Mesenchymal stem cell (in vitro differentiated cells and primary cell): Measurements from ENCODE around the gene GPR107.
A peak's percentile ranks its signal among the peaks of the same experiment; 100 is the strongest.

Experiments
- DNase-seq: peaks from one replicate; pipeline ENCODE4 v3.0.0-alpha.2; 2013
- H2AFZ ChIP-seq: one replicate; pipeline ENCODE4 v1.6.1; 2013; ENCODE audit warnings: low read depth, mild to moderate bottlenecking, control low read depth, inconsistent platforms, low read length, moderate library complexity
- H2AK5ac ChIP-seq: 2 replicates; pipeline ENCODE4 v1.6.1; 2013; ENCODE audit warnings: low read length, moderate library complexity, mild to moderate bottlenecking, inconsistent platforms; ENCODE audit not compliant: severe bottlenecking
- H2BK120ac ChIP-seq: one replicate; pipeline ENCODE4 v1.6.1; 2013; ENCODE audit warnings: low read depth, mild to moderate bottlenecking, inconsistent platforms, low read length, moderate library complexity
- H2BK12ac ChIP-seq, 2 experiments: one replicate each; pipeline ENCODE4 v1.6.1; 2013; ENCODE audit warnings: inconsistent platforms in 2 of 2, low read length in 2 of 2, mild to moderate bottlenecking in 2 of 2, moderate library complexity in 2 of 2, control low read depth in 1 of 2
- H2BK15ac ChIP-seq: one replicate; pipeline ENCODE4 v1.6.1; 2013; ENCODE audit warnings: mild to moderate bottlenecking, low read depth, inconsistent platforms; ENCODE audit not compliant: poor library complexity, severe bottlenecking
- H2BK5ac ChIP-seq: 2 replicates; pipeline ENCODE4 v1.6.1; 2013; ENCODE audit warnings: low read depth, mild to moderate bottlenecking, low read length, control low read depth, inconsistent platforms; ENCODE audit not compliant: poor library complexity, severe bottlenecking
- H3K14ac ChIP-seq, 2 experiments: one replicate each; pipeline ENCODE4 v1.6.1; 2013; ENCODE audit warnings: inconsistent platforms in 2 of 2, low read length in 2 of 2, control low read depth in 1 of 2, mild to moderate bottlenecking in 1 of 2, moderate library complexity in 1 of 2
- H3K18ac ChIP-seq, 2 experiments: one replicate each; pipeline ENCODE4 v1.6.1; 2013; ENCODE audit warnings: inconsistent platforms in 2 of 2, low read length in 2 of 2, control low read depth in 1 of 2, low read depth in 1 of 2, mild to moderate bottlenecking in 1 of 2
- H3K23ac ChIP-seq, 2 experiments: one replicate each; pipeline ENCODE4 v1.6.1; 2013; ENCODE audit warnings: inconsistent platforms in 2 of 2, low read length in 2 of 2, mild to moderate bottlenecking in 2 of 2, moderate library complexity in 2 of 2, control low read depth in 1 of 2
- H3K27ac ChIP-seq: 2 replicates; pipeline ENCODE4 v1.5.1; 2013; ENCODE audit warnings: mild to moderate bottlenecking, moderate library complexity, low read length, control low read depth, inconsistent platforms; ENCODE audit not compliant: poor library complexity, severe bottlenecking
- H3K27me3 ChIP-seq, 2 experiments: 2 replicates each; pipeline versions ENCODE4 v1.6.1 to v1.7.0; 2013; ENCODE audit warnings: low read length in 2 of 2, mild to moderate bottlenecking in 2 of 2, moderate library complexity in 2 of 2, control low read depth in 1 of 2, inconsistent platforms in 1 of 2; ENCODE audit not compliant: control insufficient read depth in 1 of 2, insufficient read depth in 1 of 2
- H3K36me3 ChIP-seq, 2 experiments: 2 replicates each; pipeline versions ENCODE4 v1.6.1 to v1.7.0; 2013; ENCODE audit warnings: low read length in 2 of 2, control low read depth in 1 of 2, inconsistent platforms in 1 of 2, low read depth in 1 of 2, mild to moderate bottlenecking in 1 of 2; ENCODE audit not compliant: insufficient read depth in 2 of 2, control insufficient read depth in 1 of 2
- H3K4ac ChIP-seq, 2 experiments: one replicate each; pipeline ENCODE4 v1.6.1; 2013; ENCODE audit warnings: inconsistent platforms in 2 of 2, low read length in 2 of 2, mild to moderate bottlenecking in 2 of 2, moderate library complexity in 2 of 2, control low read depth in 1 of 2, low read depth in 1 of 2
- H3K4me1 ChIP-seq: 2 replicates; pipeline ENCODE4 v1.6.1; 2013; ENCODE audit warnings: low read depth, low read length, control low read depth; ENCODE audit not compliant: control insufficient read depth, insufficient read depth
- H3K4me2 ChIP-seq: 2 replicates; pipeline ENCODE4 v1.6.1; 2013; ENCODE audit warnings: low read length, mild to moderate bottlenecking, inconsistent platforms; ENCODE audit not compliant: poor library complexity, severe bottlenecking
- H3K4me3 ChIP-seq, 2 experiments: 2 replicates each; pipeline versions ENCODE4 v1.5.1 to v1.7.0; 2013; ENCODE audit warnings: low read length in 2 of 2, mild to moderate bottlenecking in 2 of 2, control low read depth in 1 of 2, low read depth in 1 of 2; ENCODE audit not compliant: insufficient read depth in 1 of 2
- H3K79me1 ChIP-seq: replicated peaks from 2 replicates; pipeline ENCODE4 v1.6.1; 2013; ENCODE audit warnings: mild to moderate bottlenecking, control low read depth, low read length, inconsistent platforms; ENCODE audit not compliant: poor library complexity, severe bottlenecking
- H3K9ac ChIP-seq: 2 replicates; pipeline ENCODE4 v1.7.0; 2013; ENCODE audit warnings: mild to moderate bottlenecking, low read length, moderate library complexity
- H3K9me3 ChIP-seq: 2 replicates; pipeline ENCODE4 v1.7.0; 2013; ENCODE audit warnings: mild to moderate bottlenecking, low read length; ENCODE audit not compliant: control insufficient read depth
- H4K8ac ChIP-seq: one replicate; pipeline ENCODE4 v1.6.1; 2013; ENCODE audit warnings: inconsistent platforms, mild to moderate bottlenecking, low read length, moderate library complexity
- H4K91ac ChIP-seq: one replicate; pipeline ENCODE4 v1.6.1; 2013; ENCODE audit warnings: mild to moderate bottlenecking, low read length, inconsistent platforms
- WGBS: methylation state at CpG from one replicate; pipeline ENCODE4 v1.1.7; 2013; ENCODE audit warnings: mixed read lengths; 5-methylcytosine and 5-hydroxymethylcytosine counted together

Gene GPR107

GRCh38 chr9:130110166-130110565 is 56.5 kb downstream of the GPR107 start:
- Histone ChIP-seq H3K9me3 (no peaks in the 10 kb centered on the region), H4K91ac (no peak overlapping the region), H2AK5ac (no peak overlapping the region), H3K14ac (no peak overlapping the region), H2BK15ac (no peak overlapping the region), H3K18ac (no peak overlapping the region), H3K4ac (no peak overlapping the region), H3K79me1 (peaks cover 7% of the 10 kb centered on the region), H3K4me2 (no peak overlapping the region), H3K9ac (peak overlapping the region; percentile 16), H3K27ac (no peak overlapping the region), H2BK5ac (no peak overlapping the region), H3K4me1 (peaks cover 8% of the 10 kb centered on the region), H3K23ac (no peak overlapping the region), H3K36me3 (peaks cover 29 to 68% of the 10 kb centered on the region in 2 experiments), H2AFZ (no peak overlapping the region), H4K8ac (no peak overlapping the region), H3K4me3 (no peak overlapping the region), H3K27me3 (no peaks in the 10 kb centered on the region), H2BK120ac (no peak overlapping the region), H2BK12ac (no peak overlapping the region)
- DNase-seq: no peak
- WGBS: 88% methylated on average over 5 of the region's 5 CpGs

- H3K4ac ChIP-seq: no peak overlapping the region
- peak overlapping the region in 1 of 2 experiments; percentile 63 for H3K18ac ChIP-seq
- no peak overlapping the region for H3K4me2 ChIP-seq
- H3K4me1 ChIP-seq: peaks cover 8% of the 10 kb centered on the region
- H4K8ac ChIP-seq: no peak overlapping the region
- H4K91ac ChIP-seq: no peak overlapping the region
- no peak overlapping the region for H2BK12ac ChIP-seq
- no peak overlapping the region for H2AFZ ChIP-seq
- peaks cover 7% of the 10 kb centered on the region for H3K79me1 ChIP-seq
- no peak overlapping the region for H3K14ac ChIP-seq
- WGBS: 80% methylated on average over 7 of the region's 7 CpGs
- no peaks in the 10 kb centered on the region for H3K9me3 ChIP-seq
- peaks cover 28 to 65% of the 10 kb centered on the region in 2 experiments for H3K36me3 ChIP-seq
- H3K4me3 ChIP-seq: no peak overlapping the region
- no peaks in the 10 kb centered on the region for H3K27me3 ChIP-seq
- peak overlapping the region; percentile 16 for H3K9ac ChIP-seq
- H3K27ac ChIP-seq: peak overlapping the region; percentile 24
- DNase-seq: peak; percentile 38
- H2BK15ac ChIP-seq: no peak overlapping the region
- no peak overlapping the region for H2BK120ac ChIP-seq
- H3K23ac ChIP-seq: no peak overlapping the region
- H2AK5ac ChIP-seq: no peak overlapping the region
- H2BK5ac ChIP-seq: no peak overlapping the region
These were observed 56.9 kb downstream of the GPR107 start for GRCh38 chr9:130110596-130111021.

GRCh38 chr9:130111786-130112537 is 58.3 kb downstream of the GPR107 start:
- H2BK120ac ChIP-seq: no peak overlapping the region
- no peak overlapping the region for H3K4ac ChIP-seq
- no peak overlapping the region for H3K27ac ChIP-seq
- H3K36me3 ChIP-seq: peaks cover 27 to 64% of the 10 kb centered on the region in 2 experiments
- H3K4me2 ChIP-seq: no peak overlapping the region
- no peaks in the 10 kb centered on the region for H3K9me3 ChIP-seq
- peaks cover 8% of the 10 kb centered on the region for H3K4me1 ChIP-seq
- no peaks in the 10 kb centered on the region for H3K27me3 ChIP-seq
- H4K8ac ChIP-seq: no peak overlapping the region
- H3K79me1 ChIP-seq: peaks cover 7% of the 10 kb centered on the region
- no peak overlapping the region for H2BK15ac ChIP-seq
- no peak overlapping the region for H3K4me3 ChIP-seq
- no peak for DNase-seq
- H3K9ac ChIP-seq: no peak overlapping the region
- no peak overlapping the region for H3K14ac ChIP-seq
- H3K18ac ChIP-seq: no peak overlapping the region
- H2BK12ac ChIP-seq: no peak overlapping the region
- H3K23ac ChIP-seq: no peak overlapping the region
- H4K91ac ChIP-seq: no peak overlapping the region
- H2BK5ac ChIP-seq: no peak overlapping the region
- WGBS: 91% methylated on average over 30 of the region's 30 CpGs
- H2AK5ac ChIP-seq: no peak overlapping the region
- H2AFZ ChIP-seq: no peak overlapping the region

DNA sequence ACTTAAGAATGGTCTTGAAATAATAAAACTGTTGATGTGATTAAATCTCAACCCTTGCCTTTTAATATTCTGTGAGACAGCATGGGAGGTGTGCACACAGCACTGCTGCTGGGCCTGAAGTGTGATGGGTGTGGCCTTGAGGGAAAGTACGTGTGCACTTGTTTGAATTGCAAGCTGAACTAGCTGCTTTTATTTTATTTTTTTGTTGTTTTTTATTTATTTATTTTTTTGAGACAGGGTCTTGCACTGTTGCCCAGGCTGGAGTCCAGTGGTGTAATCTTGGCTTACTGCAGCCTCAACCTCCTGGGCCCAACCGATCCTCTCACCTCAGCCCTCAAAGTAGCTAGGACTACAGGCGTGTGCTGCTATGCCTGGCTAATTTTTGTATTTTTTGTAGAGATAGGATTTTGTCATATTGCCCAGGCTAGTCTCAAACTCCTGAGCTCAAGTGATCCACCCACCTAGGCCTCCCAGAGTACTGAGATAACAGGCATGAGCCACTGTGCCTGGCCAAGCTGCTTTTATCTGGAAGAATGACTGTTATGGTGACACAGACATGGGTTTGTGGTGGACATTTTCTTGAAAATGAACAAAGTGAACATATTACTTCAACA is 58.9 kb downstream of the GPR107 start:
- 100% methylated on average over 3 of the region's 3 CpGs for WGBS

More for the DNA sequence above, 58.9 kb downstream of the GPR107 start:
- H3K36me3 ChIP-seq: peaks cover 24 to 60% of the 10 kb centered on the region in 2 experiments
- H3K9me3 ChIP-seq: no peaks in the 10 kb centered on the region
- H3K4me2 ChIP-seq: no peak overlapping the region
- H2AFZ ChIP-seq: no peak overlapping the region
- H2AK5ac ChIP-seq: no peak overlapping the region
- H2BK5ac ChIP-seq: no peak overlapping the region
- H3K4me3 ChIP-seq: no peak overlapping the region
- no peak for DNase-seq
- H2BK15ac ChIP-seq: no peak overlapping the region
- H3K27me3 ChIP-seq: no peaks in the 10 kb centered on the region
- no peak overlapping the region for H3K23ac ChIP-seq
- no peak overlapping the region for H2BK120ac ChIP-seq
- no peak overlapping the region for H3K14ac ChIP-seq
- peaks cover 8% of the 10 kb centered on the region for H3K4me1 ChIP-seq
- no peak overlapping the region for H2BK12ac ChIP-seq
- no peak overlapping the region for H3K18ac ChIP-seq
- H3K27ac ChIP-seq: no peak overlapping the region
- no peak overlapping the region for H4K8ac ChIP-seq
- H4K91ac ChIP-seq: no peak overlapping the region
- H3K79me1 ChIP-seq: peaks cover 9% of the 10 kb centered on the region
- H3K9ac ChIP-seq: peak overlapping the region; percentile 22
- no peak overlapping the region for H3K4ac ChIP-seq
